SK-N-SH treated with all-trans-retinoic acid at 6 μM for 48 hours (cell line): ENCODE results near the gene KPTN.

Experiments used
- BACH2 ChIP-seq: fragments of 250-450 bp; sonication (Bioruptor Pico); IDR thresholded peaks from 2 replicates; pipeline ENCODE4 v1.9.0; 2021; ENCODE audit warnings: mild to moderate bottlenecking, borderline replicate concordance
- PPARA ChIP-seq: fragments of 250-450 bp; sonication (Bioruptor Pico); IDR thresholded peaks from 2 replicates; pipeline ENCODE4 v1.5.0; 2020; ENCODE audit warnings: mild to moderate bottlenecking, borderline replicate concordance
- ZNF565 ChIP-seq: fragments of 450-650 bp; formaldehyde crosslinking; conservative IDR thresholded peaks from 2 replicates; pipeline ENCODE4 v1.5.0; 2020; ENCODE audit warnings: low read depth, mild to moderate bottlenecking, moderate library complexity
- ZNF8 ChIP-seq: fragments of 450-650 bp; formaldehyde crosslinking; IDR thresholded peaks from 2 replicates; pipeline ENCODE4 v1.5.0; 2020; ENCODE audit warnings: mild to moderate bottlenecking, moderate library complexity
- TF ChIP-seq, protein P1 (sequence below): fragments of 250-450 bp; sonication (Bioruptor Pico); IDR thresholded peaks from 2 replicates; pipeline ENCODE4 v1.8.0; 2021; ENCODE audit warnings: low read depth, mild to moderate bottlenecking, moderate library complexity, borderline replicate concordance
- TF ChIP-seq, protein P2 (sequence below): fragments of 250-450 bp; sonication (Bioruptor Pico); IDR thresholded peaks from 2 replicates; pipeline ENCODE4 v1.5.1; 2021; ENCODE audit warnings: mild to moderate bottlenecking, moderate library complexity
- TF ChIP-seq, protein P3 (sequence below): fragments of 250-450 bp; sonication (Bioruptor Pico); IDR thresholded peaks from 2 replicates; pipeline ENCODE4 v1.8.0; 2020; ENCODE audit warnings: mild to moderate bottlenecking, moderate library complexity, borderline replicate concordance
- TF ChIP-seq, protein P4 (sequence below): fragments of 250-450 bp; sonication (Bioruptor Pico); IDR thresholded peaks from 2 replicates; pipeline ENCODE4 v1.5.1; 2020; ENCODE audit warnings: low read depth, mild to moderate bottlenecking, moderate library complexity

DNA sequence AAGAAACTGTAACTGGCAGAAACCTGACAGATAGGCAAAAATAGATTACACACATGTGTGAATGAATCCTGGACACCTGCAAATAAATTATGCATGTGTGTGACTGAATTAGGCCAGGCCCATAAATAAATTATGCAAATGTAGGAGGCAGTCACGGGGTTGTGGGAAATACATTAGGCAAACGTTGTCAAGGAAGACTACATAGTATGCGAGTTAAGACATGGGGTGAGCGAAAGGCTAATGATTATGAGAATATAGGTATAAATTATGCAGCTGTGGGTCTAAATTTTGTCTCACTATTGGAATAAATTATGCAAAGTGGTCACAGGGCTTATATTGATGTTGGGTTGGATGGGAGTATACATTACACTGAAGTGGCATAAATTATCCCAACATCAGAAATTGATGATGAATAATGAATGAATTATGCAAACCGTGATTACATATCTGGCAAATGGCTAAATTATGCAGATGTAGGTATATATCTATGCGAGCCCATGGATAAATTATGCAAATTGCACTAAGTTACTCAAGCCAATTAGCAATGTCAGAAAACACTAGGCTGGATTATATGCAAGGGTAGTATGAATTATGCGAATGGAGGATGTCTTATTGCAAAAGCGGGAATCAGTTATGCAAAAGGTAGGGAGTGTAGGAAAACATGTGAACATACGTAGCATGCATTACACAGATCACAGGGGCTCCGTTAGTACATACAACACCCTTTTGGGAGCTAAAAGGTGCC lies 19.2 kb downstream of the KPTN start:
- TF ChIP-seq, protein P1, sequence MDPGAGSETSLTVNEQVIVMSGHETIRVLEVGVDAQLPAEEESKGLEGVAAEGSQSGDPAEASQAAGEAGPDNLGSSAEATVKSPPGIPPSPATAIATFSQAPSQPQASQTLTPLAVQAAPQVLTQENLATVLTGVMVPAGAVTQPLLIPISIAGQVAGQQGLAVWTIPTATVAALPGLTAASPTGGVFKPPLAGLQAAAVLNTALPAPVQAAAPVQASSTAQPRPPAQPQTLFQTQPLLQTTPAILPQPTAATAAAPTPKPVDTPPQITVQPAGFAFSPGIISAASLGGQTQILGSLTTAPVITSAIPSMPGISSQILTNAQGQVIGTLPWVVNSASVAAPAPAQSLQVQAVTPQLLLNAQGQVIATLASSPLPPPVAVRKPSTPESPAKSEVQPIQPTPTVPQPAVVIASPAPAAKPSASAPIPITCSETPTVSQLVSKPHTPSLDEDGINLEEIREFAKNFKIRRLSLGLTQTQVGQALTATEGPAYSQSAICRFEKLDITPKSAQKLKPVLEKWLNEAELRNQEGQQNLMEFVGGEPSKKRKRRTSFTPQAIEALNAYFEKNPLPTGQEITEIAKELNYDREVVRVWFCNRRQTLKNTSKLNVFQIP: no peak
- TF ChIP-seq, protein P2, sequence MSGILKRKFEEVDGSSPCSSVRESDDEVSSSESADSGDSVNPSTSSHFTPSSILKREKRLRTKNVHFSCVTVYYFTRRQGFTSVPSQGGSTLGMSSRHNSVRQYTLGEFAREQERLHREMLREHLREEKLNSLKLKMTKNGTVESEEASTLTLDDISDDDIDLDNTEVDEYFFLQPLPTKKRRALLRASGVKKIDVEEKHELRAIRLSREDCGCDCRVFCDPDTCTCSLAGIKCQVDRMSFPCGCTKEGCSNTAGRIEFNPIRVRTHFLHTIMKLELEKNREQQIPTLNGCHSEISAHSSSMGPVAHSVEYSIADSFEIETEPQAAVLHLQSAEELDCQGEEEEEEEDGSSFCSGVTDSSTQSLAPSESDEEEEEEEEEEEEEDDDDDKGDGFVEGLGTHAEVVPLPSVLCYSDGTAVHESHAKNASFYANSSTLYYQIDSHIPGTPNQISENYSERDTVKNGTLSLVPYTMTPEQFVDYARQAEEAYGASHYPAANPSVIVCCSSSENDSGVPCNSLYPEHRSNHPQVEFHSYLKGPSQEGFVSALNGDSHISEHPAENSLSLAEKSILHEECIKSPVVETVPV (CRISPR knock-in tag): no peak
- TF ChIP-seq PPARA (CRISPR knock-in tag): no peak
- TF ChIP-seq, protein P3, sequence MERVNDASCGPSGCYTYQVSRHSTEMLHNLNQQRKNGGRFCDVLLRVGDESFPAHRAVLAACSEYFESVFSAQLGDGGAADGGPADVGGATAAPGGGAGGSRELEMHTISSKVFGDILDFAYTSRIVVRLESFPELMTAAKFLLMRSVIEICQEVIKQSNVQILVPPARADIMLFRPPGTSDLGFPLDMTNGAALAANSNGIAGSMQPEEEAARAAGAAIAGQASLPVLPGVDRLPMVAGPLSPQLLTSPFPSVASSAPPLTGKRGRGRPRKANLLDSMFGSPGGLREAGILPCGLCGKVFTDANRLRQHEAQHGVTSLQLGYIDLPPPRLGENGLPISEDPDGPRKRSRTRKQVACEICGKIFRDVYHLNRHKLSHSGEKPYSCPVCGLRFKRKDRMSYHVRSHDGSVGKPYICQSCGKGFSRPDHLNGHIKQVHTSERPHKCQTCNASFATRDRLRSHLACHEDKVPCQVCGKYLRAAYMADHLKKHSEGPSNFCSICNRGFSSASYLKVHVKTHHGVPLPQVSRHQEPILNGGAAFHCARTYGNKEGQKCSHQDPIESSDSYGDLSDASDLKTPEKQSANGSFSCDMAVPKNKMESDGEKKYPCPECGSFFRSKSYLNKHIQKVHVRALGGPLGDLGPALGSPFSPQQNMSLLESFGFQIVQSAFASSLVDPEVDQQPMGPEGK: no peak
- TF ChIP-seq, protein P4, sequence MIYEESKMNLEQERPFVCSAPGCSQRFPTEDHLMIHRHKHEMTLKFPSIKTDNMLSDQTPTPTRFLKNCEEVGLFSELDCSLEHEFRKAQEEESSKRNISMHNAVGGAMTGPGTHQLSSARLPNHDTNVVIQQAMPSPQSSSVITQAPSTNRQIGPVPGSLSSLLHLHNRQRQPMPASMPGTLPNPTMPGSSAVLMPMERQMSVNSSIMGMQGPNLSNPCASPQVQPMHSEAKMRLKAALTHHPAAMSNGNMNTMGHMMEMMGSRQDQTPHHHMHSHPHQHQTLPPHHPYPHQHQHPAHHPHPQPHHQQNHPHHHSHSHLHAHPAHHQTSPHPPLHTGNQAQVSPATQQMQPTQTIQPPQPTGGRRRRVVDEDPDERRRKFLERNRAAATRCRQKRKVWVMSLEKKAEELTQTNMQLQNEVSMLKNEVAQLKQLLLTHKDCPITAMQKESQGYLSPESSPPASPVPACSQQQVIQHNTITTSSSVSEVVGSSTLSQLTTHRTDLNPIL (CRISPR knock-in tag): no peak
- TF ChIP-seq ZNF8: no peak
- no peak for TF ChIP-seq ZNF565 (CRISPR knock-in tag)
- TF ChIP-seq BACH2 (CRISPR knock-in tag): no peak
